HL-60 (cell line): ENCODE data around the gene EVA1A.
A peak's percentile ranks its signal among the peaks of the same experiment; 100 is the strongest.

Experiments
- POLR2AphosphoS5 ChIP-seq: IDR thresholded peaks from 2 replicates; pipeline ENCODE4 v1.6.1; 2012; ENCODE audit warnings: low read depth
- SPI1 ChIP-seq: IDR thresholded peaks from 2 replicates; pipeline ENCODE4 v1.6.1; 2012; ENCODE audit warnings: low read depth, mild to moderate bottlenecking, borderline replicate concordance
- TF ChIP-seq, protein P1 (sequence below): IDR thresholded peaks from one replicate; pipeline ENCODE4 v1.5.1; 2011; ENCODE audit warnings: low read length, control low read depth, inconsistent platforms; ENCODE audit not compliant: insufficient read depth

DNA sequence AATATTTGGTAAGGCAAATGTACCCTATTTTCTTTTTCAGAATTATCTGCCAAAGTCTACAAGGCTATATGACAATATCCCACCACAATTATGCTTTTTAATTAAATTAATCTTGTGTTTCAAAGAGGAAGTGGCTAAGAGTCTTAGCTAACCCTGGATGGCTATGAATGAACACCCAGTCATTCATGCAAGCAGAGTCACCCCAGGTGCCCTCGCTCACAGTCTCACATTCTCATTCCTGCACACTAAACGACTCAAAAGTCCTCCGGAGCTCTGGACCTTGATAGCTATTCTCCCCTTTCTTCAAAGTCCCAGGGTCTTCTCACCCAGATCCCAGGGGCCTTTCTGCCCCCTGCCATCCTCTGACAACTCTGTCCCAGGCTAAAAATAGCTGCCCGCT is 43.7 kb upstream of the EVA1A start:
- TF ChIP-seq, protein P1, sequence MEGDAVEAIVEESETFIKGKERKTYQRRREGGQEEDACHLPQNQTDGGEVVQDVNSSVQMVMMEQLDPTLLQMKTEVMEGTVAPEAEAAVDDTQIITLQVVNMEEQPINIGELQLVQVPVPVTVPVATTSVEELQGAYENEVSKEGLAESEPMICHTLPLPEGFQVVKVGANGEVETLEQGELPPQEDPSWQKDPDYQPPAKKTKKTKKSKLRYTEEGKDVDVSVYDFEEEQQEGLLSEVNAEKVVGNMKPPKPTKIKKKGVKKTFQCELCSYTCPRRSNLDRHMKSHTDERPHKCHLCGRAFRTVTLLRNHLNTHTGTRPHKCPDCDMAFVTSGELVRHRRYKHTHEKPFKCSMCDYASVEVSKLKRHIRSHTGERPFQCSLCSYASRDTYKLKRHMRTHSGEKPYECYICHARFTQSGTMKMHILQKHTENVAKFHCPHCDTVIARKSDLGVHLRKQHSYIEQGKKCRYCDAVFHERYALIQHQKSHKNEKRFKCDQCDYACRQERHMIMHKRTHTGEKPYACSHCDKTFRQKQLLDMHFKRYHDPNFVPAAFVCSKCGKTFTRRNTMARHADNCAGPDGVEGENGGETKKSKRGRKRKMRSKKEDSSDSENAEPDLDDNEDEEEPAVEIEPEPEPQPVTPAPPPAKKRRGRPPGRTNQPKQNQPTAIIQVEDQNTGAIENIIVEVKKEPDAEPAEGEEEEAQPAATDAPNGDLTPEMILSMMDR: no peak
- TF ChIP-seq SPI1 (peak; percentile 18; the same call in 1 of the 2 replicates), POLR2AphosphoS5 (no peak)
